GM21390 (cell line): ENCODE data around the gene PLPP3.

Experiments
- ATAC-seq: cut with Tn5 transposase; IDR thresholded peaks from one replicate; pipeline ENCODE4 v1.9.1; 2021; ENCODE audit not compliant: unreplicated experiment

Gene PLPP3

DNA sequence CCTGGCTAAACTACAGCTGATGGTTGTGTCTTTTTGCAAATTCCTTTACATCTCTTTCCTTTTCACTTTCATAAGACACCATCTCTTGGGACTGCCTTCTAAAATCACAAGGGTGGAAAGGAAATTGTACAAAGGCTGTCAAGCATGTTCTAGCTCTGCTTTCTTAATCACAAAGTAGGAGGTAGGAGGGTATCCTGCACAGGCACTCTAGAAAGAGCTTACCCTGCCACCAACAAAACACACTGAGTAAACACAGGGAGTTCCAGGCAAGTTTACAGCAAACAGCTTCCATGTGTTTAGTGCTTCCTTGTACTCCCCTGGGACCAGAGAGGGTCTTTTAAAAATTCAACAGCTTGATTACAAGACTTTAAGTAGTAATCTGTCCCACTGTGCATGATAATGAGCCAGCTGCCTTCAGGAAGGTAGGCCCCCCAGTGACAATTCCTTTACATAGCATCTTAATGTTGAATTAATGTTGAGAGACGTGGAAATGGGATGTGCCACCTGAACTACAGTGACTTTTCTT lies 2.4 kb downstream of the PLPP3 start:
- no peak for ATAC-seq

- no peak for ATAC-seq
These were observed 3.5 kb downstream of the PLPP3 start for GRCh38 chr1:56575865-56576264.

- no peak for ATAC-seq
These were observed 4.6 kb downstream of the PLPP3 start for GRCh38 chr1:56574794-56575193.

DNA sequence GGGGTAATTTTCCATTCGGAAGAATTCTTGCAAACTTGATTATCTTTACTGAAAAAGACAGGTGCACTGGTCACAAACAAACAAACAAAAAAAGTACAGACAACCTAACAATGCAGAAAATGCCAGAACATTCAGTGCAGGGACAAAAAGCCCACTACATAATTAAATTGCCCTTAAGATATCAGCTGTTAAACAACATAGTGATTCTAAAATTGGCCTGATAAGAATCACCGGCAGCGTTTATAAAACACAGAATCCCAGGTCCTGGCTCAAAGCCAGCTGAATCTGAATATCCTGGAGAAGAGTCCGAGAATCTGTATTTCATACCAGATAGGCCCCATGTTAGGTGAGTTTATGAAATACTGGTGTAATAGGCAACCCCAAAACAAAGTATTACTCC lies 6.1 kb downstream of the PLPP3 start:
- ATAC-seq = no peak

GRCh38 chr1:56572334-56573050 lies 6.9 kb downstream of the PLPP3 start:
- ATAC-seq = no peak

DNA sequence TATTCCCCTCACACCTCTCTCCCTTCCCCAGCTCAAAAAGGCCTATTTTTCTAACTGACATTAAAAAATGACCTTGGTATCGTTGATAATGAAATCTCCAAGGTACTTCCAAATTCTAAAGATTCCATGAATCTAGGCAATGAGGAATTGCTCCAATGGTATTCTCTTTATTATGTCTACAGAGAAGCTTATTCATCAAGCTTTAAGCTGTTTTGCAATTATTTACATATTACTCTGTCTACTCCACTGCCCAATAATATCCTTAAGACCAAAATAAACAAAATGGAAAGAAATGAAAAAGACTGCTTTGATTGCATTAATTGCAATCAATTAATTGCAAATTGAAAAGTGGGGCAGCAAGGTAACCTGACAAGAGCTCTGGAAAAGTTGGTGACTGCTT lies 7.9 kb downstream of the PLPP3 start:
- no peak for ATAC-seq

GRCh38 chr1:56570924-56571372 lies 8.4 kb downstream of the PLPP3 start:
- ATAC-seq = no peak

DNA sequence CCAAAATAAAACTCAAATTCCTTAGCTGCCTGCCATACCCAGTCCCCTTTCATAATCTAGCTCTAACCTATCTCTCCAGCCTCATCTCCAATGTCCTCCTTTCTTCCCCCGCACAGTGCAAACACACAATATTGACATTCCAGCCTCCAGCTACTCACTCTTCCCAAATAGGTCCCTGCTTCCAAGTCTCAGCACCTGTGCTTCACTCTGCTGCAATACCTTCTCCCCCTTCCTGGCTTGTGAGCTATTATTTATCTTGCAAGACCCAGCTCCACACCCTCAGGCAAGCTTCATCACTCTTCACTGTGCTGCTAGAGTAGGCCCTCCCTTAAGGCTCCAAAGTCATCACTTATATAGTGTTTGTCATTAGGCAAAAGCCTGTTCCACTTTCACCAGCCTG lies 9.7 kb downstream of the PLPP3 start:
- no peak for ATAC-seq

DNA sequence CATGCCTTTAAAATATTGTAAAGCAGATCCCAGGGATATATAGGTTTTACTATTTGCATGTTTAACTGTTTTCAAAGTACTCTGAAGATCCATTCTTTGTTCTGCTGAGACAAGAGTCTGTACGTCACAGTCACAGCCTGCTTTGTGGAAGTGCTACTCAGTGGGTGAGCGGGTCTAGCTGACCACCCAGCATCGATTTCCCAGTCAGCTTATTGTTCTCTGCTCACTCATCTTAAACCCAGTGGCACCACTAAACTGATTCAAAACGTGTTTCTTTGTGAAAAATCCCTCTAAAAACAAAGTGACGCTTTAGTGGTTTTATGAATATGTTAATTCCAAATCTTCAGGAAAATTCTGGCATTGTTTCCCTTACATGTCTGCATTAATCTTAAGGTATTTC lies 12.4 kb downstream of the PLPP3 start:
- no peak for ATAC-seq

GRCh38 chr1:56566061-56566744 lies 13.2 kb downstream of the PLPP3 start:
- no peak for ATAC-seq

GRCh38 chr1:56564615-56565014 lies 14.7 kb downstream of the PLPP3 start:
- ATAC-seq = no peak

DNA sequence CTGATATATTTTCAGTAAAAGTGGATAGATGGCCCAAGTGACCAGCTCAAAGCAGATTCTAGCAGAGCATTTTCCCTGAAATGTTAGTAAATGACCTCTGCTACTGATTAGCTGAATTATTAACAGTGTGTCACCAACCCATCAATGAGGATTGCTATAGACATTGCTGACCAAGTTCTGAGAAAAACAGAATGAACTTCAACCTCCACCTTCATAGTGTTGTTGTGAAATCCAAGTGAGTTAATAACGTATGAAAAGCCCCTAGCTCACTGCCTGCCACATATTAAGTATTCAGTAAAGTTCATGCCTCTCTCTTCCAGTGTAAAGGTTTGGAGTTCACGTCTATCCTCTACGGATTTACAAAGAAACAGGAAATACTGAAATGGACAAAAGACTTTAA lies 15.8 kb downstream of the PLPP3 start:
- ATAC-seq = no peak

DNA sequence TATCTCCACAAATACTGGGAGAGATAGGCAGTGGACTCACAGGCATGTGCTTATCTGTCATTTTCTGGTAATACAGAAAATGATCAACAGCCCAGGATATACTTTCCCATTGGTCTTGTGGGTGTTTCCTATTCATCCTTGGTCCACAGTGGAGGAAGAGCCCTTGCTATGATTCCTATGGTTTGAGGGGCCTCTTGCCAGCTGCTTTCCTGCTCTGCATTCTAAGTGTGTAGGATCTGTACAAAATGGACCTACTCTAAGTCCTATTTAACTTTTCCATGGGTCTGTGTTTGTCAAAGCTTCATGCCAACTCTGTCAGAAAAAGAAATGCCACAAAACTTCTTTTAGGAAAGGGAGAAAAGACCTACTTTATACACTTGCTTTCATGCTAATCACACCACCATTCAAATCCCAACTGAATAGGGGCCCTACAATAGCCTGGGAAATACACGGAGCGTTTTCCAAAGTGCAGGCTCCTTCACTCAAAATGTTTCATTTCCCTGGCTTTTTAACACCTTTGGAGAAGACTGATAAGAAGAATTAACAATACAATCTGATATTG lies 16.4 kb downstream of the PLPP3 start:
- no peak for ATAC-seq

DNA sequence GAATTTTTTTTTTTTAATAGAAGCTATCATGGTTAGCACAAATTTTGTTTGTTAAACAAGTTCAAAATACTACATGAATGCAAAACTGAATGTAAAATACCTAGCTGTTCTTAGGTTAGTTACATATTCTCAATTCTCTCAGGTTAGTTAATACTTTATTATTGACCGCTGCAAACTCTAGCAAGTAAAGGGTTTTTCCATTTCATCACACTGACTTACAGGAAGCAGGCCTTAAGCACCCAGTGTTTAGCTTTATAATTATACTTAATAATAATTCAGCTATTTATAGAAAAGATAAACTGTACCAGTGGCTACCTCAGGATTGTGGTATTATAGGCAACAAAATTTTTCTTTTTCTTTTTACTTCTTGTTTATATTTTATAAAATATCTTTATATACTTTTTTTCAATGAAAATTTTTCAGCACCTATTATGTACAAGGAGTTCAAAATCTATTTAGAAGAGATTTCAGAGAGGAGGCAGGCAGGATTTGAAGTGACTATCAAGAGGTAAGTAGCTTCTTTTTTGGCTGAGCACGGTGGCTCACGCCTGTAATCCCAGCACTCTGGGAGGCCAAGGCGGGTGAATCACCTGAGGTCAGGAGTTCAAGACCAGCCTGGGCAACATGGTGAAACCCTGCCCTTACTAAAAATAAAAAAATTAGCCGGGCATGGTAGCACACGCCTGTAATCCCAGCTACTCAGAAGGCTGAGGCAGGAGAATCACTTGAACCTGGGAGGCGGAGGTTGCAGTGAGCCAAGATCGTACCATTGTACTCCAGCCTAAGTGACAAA lies 17.9 kb downstream of the PLPP3 start:
- ATAC-seq = no peak

DNA sequence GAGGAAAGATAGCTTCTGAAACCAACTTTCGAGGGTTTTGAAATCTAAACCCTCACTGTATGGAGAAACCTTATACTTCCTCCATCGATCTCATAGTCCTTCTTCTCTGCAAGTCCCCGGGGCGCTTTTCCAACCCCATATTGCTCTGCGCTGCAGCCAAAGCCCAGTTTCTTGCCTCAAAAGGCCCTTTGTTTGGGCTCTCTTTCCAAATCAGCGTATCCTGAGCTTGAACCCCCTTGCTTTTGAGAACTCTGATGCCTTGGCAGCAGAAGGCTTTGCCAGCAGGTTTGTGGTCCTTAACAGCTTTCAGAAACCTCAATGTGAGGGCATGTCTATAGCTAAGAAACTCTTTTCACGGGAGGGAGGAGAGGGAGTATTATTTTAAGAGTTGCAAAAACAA lies 21.6 kb downstream of the PLPP3 start:
- no peak for ATAC-seq

- no peak for ATAC-seq
These were observed 23.9 kb downstream of the PLPP3 start for GRCh38 chr1:56555448-56555847.

DNA sequence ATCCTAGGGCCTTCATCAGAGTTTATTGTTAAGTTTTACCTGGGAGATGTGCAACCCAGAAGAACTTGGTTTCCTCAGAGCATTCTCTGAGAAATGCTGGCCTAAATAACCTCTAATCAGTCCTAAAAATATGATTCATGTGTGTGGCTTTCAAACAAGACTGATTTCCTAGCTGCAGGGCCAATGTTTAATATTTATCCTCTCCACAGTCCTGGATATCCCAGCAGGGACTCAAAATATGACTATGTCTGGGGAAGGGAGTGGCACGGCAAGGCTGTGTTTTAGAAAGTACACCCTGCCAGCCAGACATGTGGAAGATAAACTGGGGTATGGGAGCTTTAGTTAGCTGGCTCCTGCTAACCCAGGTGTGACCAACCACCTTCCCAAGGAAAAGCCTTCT lies 26.3 kb downstream of the PLPP3 start:
- no peak for ATAC-seq

DNA sequence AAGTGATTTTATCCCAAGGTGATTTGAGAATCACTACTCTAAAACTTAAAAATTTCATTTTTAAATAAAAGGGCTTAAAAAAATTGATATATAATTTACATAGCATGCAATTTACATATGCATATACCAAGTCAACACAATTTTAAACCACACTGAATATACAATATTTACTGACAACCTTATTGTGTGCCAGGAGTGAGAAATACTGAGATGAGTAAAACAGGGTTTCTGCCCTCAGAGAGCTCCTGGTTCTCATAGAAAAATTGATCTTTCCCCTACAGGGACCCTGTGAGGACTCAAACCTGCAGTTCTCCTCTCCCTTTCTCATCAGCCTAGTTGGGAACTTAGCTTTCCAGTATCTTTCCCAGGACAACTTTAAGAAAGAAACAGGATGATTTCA lies 27.0 kb downstream of the PLPP3 start:
- no peak for ATAC-seq

GRCh38 chr1:56551691-56552090 lies 27.7 kb downstream of the PLPP3 start:
- ATAC-seq = no peak

- no peak for ATAC-seq
These were observed 28.5 kb downstream of the PLPP3 start for GRCh38 chr1:56550859-56551188.

DNA sequence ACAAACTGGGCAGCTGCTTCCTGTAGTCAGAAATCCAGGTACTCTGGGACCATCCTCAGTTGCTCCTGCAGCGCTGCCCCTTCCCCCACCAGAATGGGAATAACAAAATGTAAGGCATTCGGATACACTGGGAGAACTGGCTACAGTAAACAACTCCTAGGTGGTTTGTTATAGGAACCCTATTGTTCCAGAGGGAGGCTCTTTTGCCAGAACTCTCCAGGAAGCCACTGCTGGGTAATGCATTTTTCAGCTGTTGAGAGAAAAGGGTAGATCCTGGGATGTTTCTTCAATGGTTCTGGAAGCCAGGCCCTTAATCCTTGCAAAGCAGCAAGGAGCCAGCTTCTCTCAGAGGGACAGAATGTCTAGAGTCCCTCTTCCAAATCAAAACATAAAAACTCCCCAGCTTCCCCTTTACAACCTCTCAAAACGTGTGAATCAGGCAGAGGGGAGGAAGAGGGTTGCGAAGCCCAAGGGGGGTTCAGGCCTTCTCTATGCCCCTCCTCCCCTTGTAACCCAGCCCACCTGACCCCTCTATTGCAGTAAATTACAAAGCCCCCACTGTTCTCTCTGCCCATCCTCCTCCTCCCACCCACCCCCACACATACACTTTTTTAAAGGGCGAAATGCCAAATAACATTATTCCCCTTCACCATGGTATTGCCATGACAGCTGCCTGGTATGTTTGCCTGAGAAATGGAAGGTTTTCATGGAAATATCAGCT lies 29.1 kb downstream of the PLPP3 start:
- no peak for ATAC-seq
